Measurements from ENCODE around the gene AP5Z1.

AP5Z1 gene

DNA sequence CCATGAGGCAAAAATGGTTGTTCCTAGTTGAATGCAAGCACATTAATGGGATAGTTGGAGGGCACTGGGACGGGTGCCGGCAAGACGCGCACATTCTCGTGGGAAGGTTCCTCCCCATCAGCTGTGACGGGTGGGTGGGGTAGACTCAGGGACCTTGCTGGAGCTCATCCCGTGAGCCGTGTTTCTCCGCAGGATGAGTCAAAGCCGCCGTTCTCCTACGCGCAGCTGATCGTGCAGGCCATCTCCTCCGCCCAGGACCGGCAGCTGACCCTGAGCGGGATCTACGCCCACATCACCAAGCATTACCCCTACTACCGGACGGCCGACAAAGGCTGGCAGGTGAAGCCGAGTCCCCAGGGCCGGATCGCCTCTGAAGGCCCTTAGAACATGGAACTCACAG is 20.4 kb upstream of the AP5Z1 start:
- Histone ChIP-seq H3K9ac (ENCODE audit: low read depth, low read length) (no peak overlapping the region), H3K27ac (ENCODE audit: low read length) (no peak overlapping the region), H3K4me3 (ENCODE audit: low read depth in 1 of 2, low read length in 2 of 2) (no peak overlapping the region), H4K20me1 (ENCODE audit: insufficient read depth, low read length) (peaks cover 34% of the 10 kb centered on the region), H3K36me3 (ENCODE audit: insufficient read depth, low read length) (peaks cover 85% of the 10 kb centered on the region), H3K9me3 (ENCODE audit: insufficient read depth, low read length, severe bottlenecking) (no peaks in the 10 kb centered on the region), H3K4me1 (ENCODE audit: insufficient read depth, low read length) (no peaks in the 10 kb centered on the region), H3K4me2 (ENCODE audit: insufficient read depth, low read length) (no peak overlapping the region), H3K27me3 (ENCODE audit: insufficient read depth, low read length, poor library complexity) (no peaks in the 10 kb centered on the region), H3K79me2 (ENCODE audit: insufficient read depth, low read length) (peaks cover 29% of the 10 kb centered on the region), H2AFZ (ENCODE audit: low read depth, low read length) (no peak overlapping the region)
- no peak for DNase-seq
- TF ChIP-seq, protein P1, sequence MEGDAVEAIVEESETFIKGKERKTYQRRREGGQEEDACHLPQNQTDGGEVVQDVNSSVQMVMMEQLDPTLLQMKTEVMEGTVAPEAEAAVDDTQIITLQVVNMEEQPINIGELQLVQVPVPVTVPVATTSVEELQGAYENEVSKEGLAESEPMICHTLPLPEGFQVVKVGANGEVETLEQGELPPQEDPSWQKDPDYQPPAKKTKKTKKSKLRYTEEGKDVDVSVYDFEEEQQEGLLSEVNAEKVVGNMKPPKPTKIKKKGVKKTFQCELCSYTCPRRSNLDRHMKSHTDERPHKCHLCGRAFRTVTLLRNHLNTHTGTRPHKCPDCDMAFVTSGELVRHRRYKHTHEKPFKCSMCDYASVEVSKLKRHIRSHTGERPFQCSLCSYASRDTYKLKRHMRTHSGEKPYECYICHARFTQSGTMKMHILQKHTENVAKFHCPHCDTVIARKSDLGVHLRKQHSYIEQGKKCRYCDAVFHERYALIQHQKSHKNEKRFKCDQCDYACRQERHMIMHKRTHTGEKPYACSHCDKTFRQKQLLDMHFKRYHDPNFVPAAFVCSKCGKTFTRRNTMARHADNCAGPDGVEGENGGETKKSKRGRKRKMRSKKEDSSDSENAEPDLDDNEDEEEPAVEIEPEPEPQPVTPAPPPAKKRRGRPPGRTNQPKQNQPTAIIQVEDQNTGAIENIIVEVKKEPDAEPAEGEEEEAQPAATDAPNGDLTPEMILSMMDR (IDR thresholded peaks at IDR 0.05; ENCODE audit: borderline replicate concordance, extremely low read depth, low read length, poor library complexity, severe bottlenecking), result no peak
- no peak for TF ChIP-seq EZH2 (IDR thresholded peaks at IDR 0.05; ENCODE audit: borderline replicate concordance, low read depth, low read length, severe bottlenecking)
- ATAC-seq (ENCODE audit: insufficient read depth, low read depth), result no peak

DNA sequence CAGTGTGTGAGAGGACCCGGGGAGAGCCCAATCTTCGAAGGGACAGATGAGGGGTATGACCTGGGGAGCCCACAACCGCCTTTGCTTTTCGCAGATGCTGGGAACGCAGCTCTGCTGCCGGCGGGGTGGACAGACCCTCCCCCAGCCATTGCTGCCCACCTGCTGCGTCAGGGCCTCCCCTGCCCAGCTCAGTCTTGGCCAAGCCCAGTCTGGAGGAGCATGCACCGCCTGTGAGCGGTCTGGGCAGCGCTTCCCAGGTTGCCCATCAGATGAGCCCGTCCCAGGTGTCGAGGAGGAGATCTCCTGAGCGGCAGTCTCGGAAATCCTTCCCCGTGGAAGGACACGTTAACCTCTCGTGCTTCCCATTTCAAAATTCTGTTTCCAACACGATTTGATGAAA is 17.3 kb upstream of the AP5Z1 start:
- DNase-seq (no peak), ATAC-seq (ENCODE audit: insufficient read depth, low read depth) (no peak)
- Histone ChIP-seq H3K4me2 (ENCODE audit: insufficient read depth, low read length) (no peak overlapping the region), H4K20me1 (ENCODE audit: insufficient read depth, low read length) (peaks cover 16% of the 10 kb centered on the region), H3K79me2 (ENCODE audit: insufficient read depth, low read length) (peaks cover 5% of the 10 kb centered on the region; the same call in 1 of the 2 replicates), H3K9ac (ENCODE audit: low read depth, low read length) (no peak overlapping the region), H2AFZ (ENCODE audit: low read depth, low read length) (no peak overlapping the region), H3K9me3 (ENCODE audit: insufficient read depth, low read length, severe bottlenecking) (no peaks in the 10 kb centered on the region), H3K27ac (ENCODE audit: low read length) (no peak overlapping the region), H3K27me3 (ENCODE audit: insufficient read depth, low read length, poor library complexity) (no peaks in the 10 kb centered on the region), H3K4me1 (ENCODE audit: insufficient read depth, low read length) (no peaks in the 10 kb centered on the region), H3K36me3 (ENCODE audit: insufficient read depth, low read length) (peaks cover 93% of the 10 kb centered on the region), H3K4me3 (ENCODE audit: low read depth in 1 of 2, low read length in 2 of 2) (no peak overlapping the region)
- TF ChIP-seq EZH2 (IDR thresholded peaks at IDR 0.05; ENCODE audit: borderline replicate concordance, low read depth, low read length, severe bottlenecking), result no peak
- TF ChIP-seq, protein P1 (IDR thresholded peaks at IDR 0.05; ENCODE audit: borderline replicate concordance, extremely low read depth, low read length, poor library complexity, severe bottlenecking), result no peak

DNA sequence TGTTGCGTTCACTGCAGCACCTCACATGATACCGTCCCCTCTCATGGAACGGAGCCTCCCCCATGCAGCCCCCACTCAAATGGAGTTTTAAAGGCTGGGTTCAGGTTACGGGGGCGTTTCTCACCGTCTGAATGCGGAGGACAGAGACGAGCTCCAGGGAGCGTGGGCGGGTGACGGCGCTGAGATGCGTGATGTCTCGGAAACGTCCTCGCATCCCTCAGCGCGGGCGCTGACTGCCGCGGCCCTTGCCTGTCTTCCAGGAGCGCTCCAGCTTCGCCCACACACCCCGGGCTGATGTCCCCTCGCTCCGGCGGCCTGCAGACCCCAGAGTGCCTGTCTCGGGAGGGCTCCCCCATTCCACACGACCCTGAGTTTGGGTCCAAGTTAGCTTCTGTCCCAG is 16.6 kb upstream of the AP5Z1 start:
- Histone ChIP-seq H3K9ac (ENCODE audit: low read depth, low read length) (no peak overlapping the region), H3K9me3 (ENCODE audit: insufficient read depth, low read length, severe bottlenecking) (no peaks in the 10 kb centered on the region), H3K79me2 (ENCODE audit: insufficient read depth, low read length) (no peaks in the 10 kb centered on the region), H2AFZ (ENCODE audit: low read depth, low read length) (no peak overlapping the region), H3K4me1 (ENCODE audit: insufficient read depth, low read length) (no peaks in the 10 kb centered on the region), H3K36me3 (ENCODE audit: insufficient read depth, low read length) (peaks cover 93% of the 10 kb centered on the region), H3K27ac (ENCODE audit: low read length) (no peak overlapping the region), H3K27me3 (ENCODE audit: insufficient read depth, low read length, poor library complexity) (no peaks in the 10 kb centered on the region), H3K4me2 (ENCODE audit: insufficient read depth, low read length) (no peak overlapping the region), H4K20me1 (ENCODE audit: insufficient read depth, low read length) (peaks cover 15% of the 10 kb centered on the region), H3K4me3 (ENCODE audit: low read depth in 1 of 2, low read length in 2 of 2) (no peak overlapping the region)
- TF ChIP-seq, protein P1 (IDR thresholded peaks at IDR 0.05; ENCODE audit: borderline replicate concordance, extremely low read depth, low read length, poor library complexity, severe bottlenecking), result no peak
- no peak for TF ChIP-seq EZH2 (IDR thresholded peaks at IDR 0.05; ENCODE audit: borderline replicate concordance, low read depth, low read length, severe bottlenecking)
- DNase-seq (no peak), ATAC-seq (ENCODE audit: insufficient read depth, low read depth) (no peak)

DNA sequence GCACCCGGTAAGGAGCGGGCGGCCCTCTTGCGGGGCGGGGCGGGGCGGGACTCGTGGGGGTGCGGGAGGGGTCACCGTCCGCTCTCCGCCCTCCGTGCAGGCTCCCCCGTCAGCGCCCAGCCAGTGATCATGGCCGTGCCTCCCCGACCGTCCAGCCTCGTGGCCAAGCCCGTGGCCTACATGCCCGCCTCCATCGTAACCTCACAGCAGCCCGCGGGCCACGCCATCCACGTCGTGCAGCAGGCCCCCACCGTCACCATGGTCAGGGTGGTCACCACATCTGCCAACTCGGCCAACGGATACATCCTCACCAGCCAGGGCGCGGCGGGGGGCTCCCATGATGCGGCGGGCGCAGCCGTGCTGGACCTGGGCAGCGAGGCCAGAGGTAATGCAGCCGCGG is 16.2 kb upstream of the AP5Z1 start:
- Histone ChIP-seq H3K4me3 (ENCODE audit: low read depth in 1 of 2, low read length in 2 of 2) (no peak overlapping the region), H3K27ac (ENCODE audit: low read length) (no peak overlapping the region), H3K79me2 (ENCODE audit: insufficient read depth, low read length) (no peaks in the 10 kb centered on the region), H3K27me3 (ENCODE audit: insufficient read depth, low read length, poor library complexity) (no peaks in the 10 kb centered on the region), H3K9ac (ENCODE audit: low read depth, low read length) (no peak overlapping the region), H4K20me1 (ENCODE audit: insufficient read depth, low read length) (peaks cover 17% of the 10 kb centered on the region), H2AFZ (ENCODE audit: low read depth, low read length) (no peak overlapping the region), H3K36me3 (ENCODE audit: insufficient read depth, low read length) (peaks cover 93% of the 10 kb centered on the region), H3K9me3 (ENCODE audit: insufficient read depth, low read length, severe bottlenecking) (no peaks in the 10 kb centered on the region), H3K4me2 (ENCODE audit: insufficient read depth, low read length) (no peak overlapping the region), H3K4me1 (ENCODE audit: insufficient read depth, low read length) (no peaks in the 10 kb centered on the region)
- ATAC-seq (ENCODE audit: insufficient read depth, low read depth), result no peak
- no peak for TF ChIP-seq EZH2 (IDR thresholded peaks at IDR 0.05; ENCODE audit: borderline replicate concordance, low read depth, low read length, severe bottlenecking)
- DNase-seq, result no peak

All from DND-41 (cell line).